ENCODE results near the gene DNAJC22.

GRCh38 chr12:49355913-49356312, 9.2 kb downstream of the DNAJC22 start:
- TF ChIP-seq CTCF (IDR thresholded peaks at IDR 0.05) (no peak), ZFX (IDR thresholded peaks at IDR 0.05; ENCODE audit: borderline replicate concordance) (no peak)

Data from 22Rv1 (cell line).